Keratinocyte (primary cell): ENCODE results near the gene ARX. TPM values are rescaled to one million over a fixed set of nuclear protein-coding genes. Genes with fewer than 3 reads are reported as not detected.

Source experiments
- DNase-seq: peaks from one replicate; pipeline ENCODE4 v3.0.0-alpha.2; 2011; ENCODE audit warnings: low read depth, missing footprints, low spot score
- FAIRE-seq: peaks from 2 replicates; lab custom pipeline; 2011; peaks lifted over from hg19 to GRCh38; lab: Jason Lieb, UNC
- H2AFZ ChIP-seq: 2 replicates; pipeline ENCODE4 v1.6.0; 2012; ENCODE audit warnings: low read length, control low read depth, inconsistent platforms; ENCODE audit not compliant: control insufficient read depth
- H3K27ac ChIP-seq: 2 replicates; pipeline ENCODE4 v1.5.1; 2011; ENCODE audit warnings: low read length; ENCODE audit not compliant: control insufficient read depth, insufficient read depth
- H3K27me3 ChIP-seq: 3 replicates; pipeline ENCODE4 v1.6.0; 2011; ENCODE audit warnings: low read length; ENCODE audit not compliant: control insufficient read depth, insufficient read depth; ENCODE audit errors: extremely low read depth
- H3K36me3 ChIP-seq, 2 experiments: 2 replicates in 1 of 2; 3 replicates in 1 of 2; pipeline ENCODE4 v1.5.1; 2011; ENCODE audit warnings: low read length in 2 of 2, mild to moderate bottlenecking in 1 of 2; ENCODE audit not compliant: control insufficient read depth in 2 of 2, insufficient read depth in 2 of 2; ENCODE audit errors: extremely low read depth in 1 of 2
- H3K4me1 ChIP-seq: 3 replicates; pipeline ENCODE4 v1.5.1; 2011; ENCODE audit warnings: low read length; ENCODE audit not compliant: control insufficient read depth, insufficient read depth; ENCODE audit errors: extremely low read depth
- H3K4me2 ChIP-seq: 3 replicates; pipeline ENCODE4 v1.6.0; 2011; ENCODE audit warnings: low read depth, low read length; ENCODE audit not compliant: control insufficient read depth, insufficient read depth; ENCODE audit errors: extremely low read depth
- H3K4me3 ChIP-seq, 3 experiments: fragments of 200-600 bp in 1 of 3; sonication (generic) in 1 of 3; 2 replicates in 2 of 3; 3 replicates in 1 of 3; pipeline ENCODE4 v1.5.1; 2011 to 2016; ENCODE audit warnings: low read length in 3 of 3, mild to moderate bottlenecking in 3 of 3, control low read depth in 2 of 3, inconsistent platforms in 1 of 3, low read depth in 1 of 3, mixed read lengths in 1 of 3, mixed run types in 1 of 3, moderate library complexity in 1 of 3; ENCODE audit not compliant: control insufficient read depth in 2 of 3, insufficient read depth in 2 of 3; ENCODE audit errors: extremely low read depth in 1 of 3
- H3K79me2 ChIP-seq: 2 replicates; pipeline ENCODE4 v1.6.0; 2012; ENCODE audit warnings: low read length; ENCODE audit not compliant: control insufficient read depth, insufficient read depth
- H3K9ac ChIP-seq: 3 replicates; pipeline ENCODE4 v1.6.0; 2011; ENCODE audit warnings: low read length; ENCODE audit not compliant: control insufficient read depth, insufficient read depth; ENCODE audit errors: extremely low read depth
- H3K9me1 ChIP-seq: 3 replicates; pipeline ENCODE4 v1.6.0; 2011; ENCODE audit warnings: low read length; ENCODE audit not compliant: control insufficient read depth, insufficient read depth; ENCODE audit errors: extremely low read depth
- H3K9me3 ChIP-seq: 2 replicates; pipeline ENCODE4 v1.5.1; 2012; ENCODE audit warnings: low read depth, low read length; ENCODE audit not compliant: control insufficient read depth
- H4K20me1 ChIP-seq: 3 replicates; pipeline ENCODE4 v1.6.0; 2011; ENCODE audit warnings: low read length; ENCODE audit not compliant: control insufficient read depth, insufficient read depth; ENCODE audit errors: extremely low read depth
- EZH2 ChIP-seq: IDR thresholded peaks from one replicate; pipeline ENCODE4 v1.6.1; 2012; ENCODE audit warnings: inconsistent platforms, mild to moderate bottlenecking, low read length, moderate library complexity
- dilution Hi-C: fragments of 300-500 bp; cut with MboI; formaldehyde crosslinking; loops from one replicate; pipeline ENCODE4 v1.7.0; 2020; ENCODE audit warnings: low sequenced_read_pairs; ENCODE audit not compliant: extremely low pct_ligation_motif_present
- polyA plus RNA-seq, 5 experiments: library from polyadenylated mRNA; depleted of rRNA in 3 of 5; stranded (reverse) in 3 of 5; stranded (forward) in 1 of 5; unstranded in 1 of 5; fragments of >200 nt; gene quantifications; 1 replicate in 1 of 5; 2 replicates in 3 of 5; 3 replicates in 1 of 5; pipeline versions ENCODE4 v1.2.1 to v1.2.3, GENCODE V29; 2011 to 2012; ENCODE audit warnings: missing spikeins in 2 of 5, low read depth in 1 of 5, low replicate concordance in 1 of 5
- TF ChIP-seq, protein P1 (sequence below), 3 experiments: IDR thresholded peaks in 1 of 3; conservative IDR thresholded peaks in 1 of 3; optimal IDR thresholded peaks in 1 of 3; 2 replicates in 2 of 3; 3 replicates in 1 of 3; pipeline versions ENCODE3 to v1.5.1; 2011; ENCODE audit warnings: low read length in 3 of 3, mild to moderate bottlenecking in 3 of 3, moderate library complexity in 2 of 3, control low read depth in 1 of 3, inconsistent platforms in 1 of 3; ENCODE audit not compliant: insufficient read depth in 2 of 3; ENCODE audit errors: extremely low read depth in 1 of 3

Gene ARX
- polyA plus RNA-seq, 1 donor (not counting 4 experiments of a cell fraction or from before 2014, with no cell fraction given) = not detected

DNA sequence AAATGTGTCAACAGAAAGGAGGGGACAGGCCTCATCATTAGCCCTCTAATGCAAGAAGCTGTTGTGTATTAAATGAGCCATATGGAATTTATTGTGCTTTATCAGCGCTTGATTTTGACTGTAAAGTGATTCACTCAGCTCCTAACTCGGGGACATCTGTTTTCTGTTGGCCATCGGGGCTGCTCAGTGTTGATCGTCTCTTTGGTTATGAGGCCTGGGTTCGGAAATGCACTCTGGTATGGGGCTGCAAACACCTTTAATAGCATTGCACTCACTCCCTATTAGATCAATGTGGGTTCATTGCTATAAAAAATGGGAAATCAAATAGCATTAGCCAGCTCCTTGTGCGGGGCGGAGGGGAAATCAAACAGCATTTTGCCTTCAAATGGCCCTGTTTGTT, 6.4 kb downstream of the ARX start:
- TF ChIP-seq, protein P1, sequence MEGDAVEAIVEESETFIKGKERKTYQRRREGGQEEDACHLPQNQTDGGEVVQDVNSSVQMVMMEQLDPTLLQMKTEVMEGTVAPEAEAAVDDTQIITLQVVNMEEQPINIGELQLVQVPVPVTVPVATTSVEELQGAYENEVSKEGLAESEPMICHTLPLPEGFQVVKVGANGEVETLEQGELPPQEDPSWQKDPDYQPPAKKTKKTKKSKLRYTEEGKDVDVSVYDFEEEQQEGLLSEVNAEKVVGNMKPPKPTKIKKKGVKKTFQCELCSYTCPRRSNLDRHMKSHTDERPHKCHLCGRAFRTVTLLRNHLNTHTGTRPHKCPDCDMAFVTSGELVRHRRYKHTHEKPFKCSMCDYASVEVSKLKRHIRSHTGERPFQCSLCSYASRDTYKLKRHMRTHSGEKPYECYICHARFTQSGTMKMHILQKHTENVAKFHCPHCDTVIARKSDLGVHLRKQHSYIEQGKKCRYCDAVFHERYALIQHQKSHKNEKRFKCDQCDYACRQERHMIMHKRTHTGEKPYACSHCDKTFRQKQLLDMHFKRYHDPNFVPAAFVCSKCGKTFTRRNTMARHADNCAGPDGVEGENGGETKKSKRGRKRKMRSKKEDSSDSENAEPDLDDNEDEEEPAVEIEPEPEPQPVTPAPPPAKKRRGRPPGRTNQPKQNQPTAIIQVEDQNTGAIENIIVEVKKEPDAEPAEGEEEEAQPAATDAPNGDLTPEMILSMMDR (optimal IDR thresholded peaks at IDR 0.05 in 1 of 3, IDR thresholded peaks at IDR 0.05 in 1 of 3, conservative IDR thresholded peaks at IDR 0.05 in 1 of 3; ENCODE audit: extremely low read depth in 1 of 3, insufficient read depth in 2 of 3, low read length in 3 of 3) = no peak
- no peak for TF ChIP-seq EZH2
- H3K9me1 ChIP-seq = no peaks in the 10 kb centered on the region
- DNase-seq (no peak), FAIRE-seq (no peak)
- H3K27me3 ChIP-seq = peaks cover 94% of the 10 kb centered on the region
- no peaks in the 10 kb centered on the region for H3K79me2 ChIP-seq
- H3K4me1 ChIP-seq = no peaks in the 10 kb centered on the region
- H3K27ac ChIP-seq = no peak overlapping the region
- no peak overlapping the region for H3K4me2 ChIP-seq
- H3K36me3 ChIP-seq = no peaks in the 10 kb centered on the region
- H4K20me1 ChIP-seq = no peaks in the 10 kb centered on the region
- no peak overlapping the region for H3K9ac ChIP-seq
- H3K4me3 ChIP-seq = no peak overlapping the region
- H2AFZ ChIP-seq = no peak overlapping the region
- H3K9me3 ChIP-seq = no peaks in the 10 kb centered on the region
- dilution Hi-C loops = no loop called here

DNA sequence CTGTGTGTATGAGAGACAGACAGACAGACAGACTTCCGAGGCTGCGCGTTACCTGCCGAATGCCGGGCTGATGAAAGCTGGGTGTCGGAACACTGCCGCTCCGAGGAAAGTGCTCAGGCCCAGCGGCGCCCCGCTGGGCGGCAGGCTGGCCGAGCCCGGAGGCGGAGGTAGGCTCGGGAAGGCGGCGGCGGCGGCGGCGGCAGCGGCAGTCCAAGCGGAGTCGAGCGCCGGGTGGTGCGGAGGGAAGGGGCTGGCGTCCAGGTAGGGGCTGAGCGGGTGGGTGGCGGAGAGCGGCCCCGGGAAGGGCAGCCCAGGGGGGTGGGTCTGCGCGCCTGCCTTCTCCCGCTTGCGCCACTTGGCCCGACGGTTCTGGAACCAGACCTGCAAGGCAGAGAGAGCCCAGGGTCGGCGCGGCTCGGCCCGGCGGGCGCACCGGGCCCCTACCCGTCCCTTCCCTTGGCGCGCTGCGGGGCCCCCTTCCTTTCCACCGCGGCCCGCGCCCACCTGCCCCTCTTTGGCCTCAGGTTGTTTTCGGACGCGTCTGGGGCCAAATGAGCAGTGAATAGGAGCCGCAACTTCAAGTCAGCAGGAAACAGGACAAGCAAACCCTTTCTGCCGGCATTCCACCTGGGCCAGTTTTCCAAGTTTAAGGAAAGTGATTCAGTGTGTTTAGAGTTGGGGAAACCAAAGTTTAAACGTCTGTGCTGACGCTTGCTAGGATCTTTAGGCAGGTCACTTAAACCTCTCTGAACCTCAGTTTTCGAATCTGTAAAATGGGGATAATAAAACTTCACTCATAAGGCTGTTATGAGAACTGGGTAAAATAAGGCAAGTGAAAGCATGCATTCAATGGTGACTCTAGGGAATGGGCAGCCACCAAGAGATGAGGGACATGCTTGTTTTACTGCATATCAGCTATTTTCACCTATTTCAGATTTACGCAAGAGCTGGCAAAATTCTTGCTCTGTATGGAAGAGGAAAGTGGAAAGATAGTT, 8.4 kb downstream of the ARX start:
- FAIRE-seq = no peak
- no peak for DNase-seq
- no peaks in the 10 kb centered on the region for H3K4me1 ChIP-seq
- peak overlapping the region in 2 of 3 experiments; percentile 1 to 12 for H3K4me3 ChIP-seq
- H3K27ac ChIP-seq = no peak overlapping the region
- H4K20me1 ChIP-seq = no peaks in the 10 kb centered on the region
- dilution Hi-C loops = no loop called here
- no peaks in the 10 kb centered on the region for H3K9me3 ChIP-seq
- H3K79me2 ChIP-seq = no peaks in the 10 kb centered on the region
- TF ChIP-seq, protein P1 (optimal IDR thresholded peaks at IDR 0.05 in 1 of 3, IDR thresholded peaks at IDR 0.05 in 1 of 3, conservative IDR thresholded peaks at IDR 0.05 in 1 of 3; ENCODE audit: extremely low read depth in 1 of 3, insufficient read depth in 2 of 3, low read length in 3 of 3) = no peak
- peak; percentile 59 for TF ChIP-seq EZH2
- H2AFZ ChIP-seq = no peak overlapping the region
- no peak overlapping the region for H3K9ac ChIP-seq
- peak overlapping the region; percentile 24 for H3K4me2 ChIP-seq
- no peaks in the 10 kb centered on the region for H3K36me3 ChIP-seq
- H3K9me1 ChIP-seq = no peaks in the 10 kb centered on the region
- peaks cover 94% of the 10 kb centered on the region for H3K27me3 ChIP-seq
